PC-3 (cell line): ENCODE data around the gene CILP.

Experiments used
- CTCF ChIP-seq: fragments of 300-600 bp; sonication (generic); conservative IDR thresholded peaks from 2 replicates; pipeline ENCODE4 v1.5.1; 2017; ENCODE audit warnings: antibody characterized with exemption, low read depth, mild to moderate bottlenecking, low read length
- EZH2 ChIP-seq: fragments of 300-600 bp; sonication (generic); IDR thresholded peaks from one replicate; pipeline ENCODE4 v1.6.1; 2017; ENCODE audit warnings: antibody characterized with exemption, mild to moderate bottlenecking, low read length; ENCODE audit not compliant: unreplicated experiment

- no peak for TF ChIP-seq CTCF
- no peak for TF ChIP-seq EZH2
Measured at GRCh38 chr15:65204931-65205660, 6.2 kb downstream of the CILP start.
